NCI-H2107 (cell line): ENCODE measurements around the gene RUNX3.

Experiments
- DNase-seq: peaks from one replicate; lab custom pipeline; 2025; lab: John Stamatoyannopoulos, UW

Gene RUNX3

DNA sequence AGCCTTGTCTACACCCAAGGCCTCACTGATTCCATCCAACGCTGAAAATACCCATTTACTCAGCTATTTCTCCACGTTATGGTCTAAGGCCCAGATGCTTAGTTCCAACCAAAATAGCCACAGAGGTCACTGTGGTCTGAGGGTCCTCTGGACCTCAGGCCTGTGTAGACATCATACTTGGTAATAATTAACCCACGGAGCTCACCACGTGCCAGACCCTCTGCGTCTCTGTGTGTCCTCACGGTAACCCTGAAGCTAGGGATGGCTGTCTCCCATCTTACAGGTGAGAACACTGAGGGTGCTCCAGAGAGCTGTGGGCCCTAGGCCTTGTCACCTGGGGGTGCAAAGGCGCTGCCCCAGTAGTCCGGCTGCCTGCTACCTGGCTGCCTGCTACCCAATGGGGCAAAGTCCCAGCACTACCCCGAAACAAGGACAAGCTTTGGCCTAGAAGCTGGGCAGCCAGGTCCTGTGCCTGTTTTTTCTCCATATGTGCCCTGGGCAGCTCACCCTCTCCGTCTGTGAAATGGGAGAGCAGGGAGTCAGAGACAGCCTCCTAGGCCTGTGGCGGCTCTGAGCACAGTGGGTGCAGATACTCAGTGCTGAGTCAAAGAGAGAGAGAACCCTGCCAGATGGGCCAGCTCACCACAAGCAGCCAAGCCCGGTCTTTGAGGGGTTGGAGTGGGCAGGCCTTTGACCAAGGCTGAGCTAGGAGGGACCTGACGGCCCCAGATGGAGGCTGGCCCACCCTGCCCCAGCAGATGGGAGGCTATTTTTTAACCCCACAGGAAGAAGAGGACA lies 17.0 kb upstream of the RUNX3 start:
- DNase-seq = no peak

DNA sequence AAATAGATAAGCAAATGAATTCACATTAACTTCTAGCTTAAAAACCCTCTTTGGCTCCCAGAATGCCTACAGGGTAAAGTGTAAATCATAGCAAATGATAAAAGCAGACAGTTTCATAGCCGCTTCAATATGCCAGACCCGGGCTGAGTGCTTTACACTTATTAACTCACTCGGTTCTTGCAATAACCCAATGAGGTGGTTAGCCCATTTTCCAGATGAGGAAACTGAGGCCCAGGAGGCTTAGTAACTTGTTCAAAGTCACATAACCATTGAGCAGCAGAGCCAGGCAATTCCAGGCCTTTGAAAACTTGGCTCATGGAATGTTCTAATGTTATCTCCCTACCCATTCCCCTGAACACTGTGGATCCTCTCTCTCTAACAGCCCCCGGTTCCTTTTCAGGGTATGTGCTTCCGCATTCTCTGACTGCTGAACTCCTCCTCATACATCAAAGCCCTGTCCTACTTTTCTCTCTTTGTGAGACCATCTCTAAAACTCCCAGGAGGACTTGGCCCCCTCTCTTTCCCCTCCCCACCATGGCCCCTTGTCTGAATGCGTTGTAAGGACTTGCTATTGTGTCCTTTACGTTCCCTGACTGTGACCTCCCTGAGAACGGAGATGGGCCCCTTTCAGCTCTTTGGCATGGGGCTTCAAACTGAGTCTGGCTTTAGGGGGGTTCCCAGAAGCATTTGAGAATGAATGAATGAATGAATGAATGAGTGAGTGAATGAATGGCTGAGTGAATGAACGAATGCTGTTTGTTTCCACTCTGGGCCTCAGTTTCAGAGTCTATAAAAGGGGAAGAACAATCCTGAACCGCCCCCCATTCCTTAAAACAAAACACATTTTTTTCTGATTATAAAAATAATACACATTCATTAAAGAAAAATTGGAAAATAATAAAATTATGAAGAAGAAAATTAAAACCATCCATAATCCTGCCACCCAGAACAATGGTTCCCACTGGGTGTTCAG lies 15.6 kb upstream of the RUNX3 start:
- no peak for DNase-seq

GRCh38 chr1:24944318-24944717 lies 14.2 kb upstream of the RUNX3 start:
- DNase-seq = no peak

DNA sequence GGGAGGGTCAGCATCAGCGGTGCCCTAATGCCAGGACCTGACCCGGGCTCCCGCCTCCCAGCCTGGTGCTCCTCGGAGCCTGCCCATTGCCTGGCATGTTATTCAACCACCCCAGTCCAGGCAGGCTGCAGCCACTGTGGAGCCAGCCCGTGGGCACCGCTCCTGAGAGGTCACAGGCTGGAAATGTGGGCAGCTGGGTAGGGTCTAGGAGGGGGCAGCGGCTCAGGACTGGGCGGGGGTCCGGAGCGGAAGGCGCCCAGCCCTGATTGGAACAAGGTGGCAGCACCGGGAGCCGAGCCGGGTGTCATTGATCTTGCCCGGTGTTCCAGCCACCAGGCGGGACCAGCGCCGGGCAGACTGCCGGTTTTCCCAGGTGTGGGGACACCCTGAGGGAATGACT lies 12.7 kb upstream of the RUNX3 start:
- no peak for DNase-seq

GRCh38 chr1:24941564-24941963 lies 11.5 kb upstream of the RUNX3 start:
- DNase-seq = no peak

- DNase-seq = no peak
These were observed 10.2 kb upstream of the RUNX3 start for GRCh38 chr1:24940231-24940630.

GRCh38 chr1:24939675-24940193 lies 9.7 kb upstream of the RUNX3 start:
- no peak for DNase-seq

GRCh38 chr1:24939040-24939674 lies 9.1 kb upstream of the RUNX3 start:
- DNase-seq = no peak

GRCh38 chr1:24938276-24938675 lies 8.2 kb upstream of the RUNX3 start:
- no peak for DNase-seq

- no peak for DNase-seq
These were observed 6.6 kb upstream of the RUNX3 start for GRCh38 chr1:24936684-24937083.

DNA sequence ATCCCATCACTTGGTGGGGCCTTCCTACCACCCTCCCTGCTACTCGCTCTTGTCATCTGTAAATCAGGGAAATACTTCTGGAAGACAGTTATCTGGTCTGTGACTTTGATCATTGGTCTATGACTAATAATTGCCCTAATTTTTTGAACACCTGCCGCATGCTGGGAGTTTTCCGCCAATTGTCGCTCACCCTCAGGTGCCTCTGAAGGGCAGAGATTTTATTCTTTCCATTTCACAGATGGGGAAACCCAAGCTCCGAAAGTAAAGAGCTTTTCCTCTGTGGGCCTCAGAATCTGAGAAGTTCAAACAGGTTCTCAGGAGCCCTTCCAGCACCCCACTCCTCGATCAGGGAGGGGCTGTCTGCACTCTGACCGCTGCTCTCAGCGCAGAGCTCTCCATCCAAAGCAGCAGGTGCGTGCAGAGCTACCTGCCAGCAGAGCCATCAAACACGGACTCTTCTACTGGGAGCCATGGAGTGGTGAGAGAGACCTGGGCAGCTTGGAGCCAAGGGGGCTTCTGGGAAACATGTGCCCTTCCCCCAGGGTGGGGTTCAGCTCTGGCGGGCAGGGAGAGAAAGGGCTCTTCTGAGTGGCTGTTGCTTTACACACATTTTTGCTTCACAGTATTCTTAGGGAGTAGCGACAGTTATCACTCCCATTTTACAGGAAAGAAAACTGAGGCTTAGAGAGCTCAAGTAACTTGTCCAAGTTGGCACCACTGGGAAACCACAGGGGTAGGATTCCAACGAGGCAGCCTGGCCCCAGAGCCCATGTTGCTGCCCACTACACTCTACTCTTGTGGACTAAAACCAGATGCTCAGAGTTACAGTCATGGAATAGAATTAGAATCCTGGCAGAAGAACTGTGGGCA lies 5.8 kb upstream of the RUNX3 start:
- DNase-seq = no peak

DNA sequence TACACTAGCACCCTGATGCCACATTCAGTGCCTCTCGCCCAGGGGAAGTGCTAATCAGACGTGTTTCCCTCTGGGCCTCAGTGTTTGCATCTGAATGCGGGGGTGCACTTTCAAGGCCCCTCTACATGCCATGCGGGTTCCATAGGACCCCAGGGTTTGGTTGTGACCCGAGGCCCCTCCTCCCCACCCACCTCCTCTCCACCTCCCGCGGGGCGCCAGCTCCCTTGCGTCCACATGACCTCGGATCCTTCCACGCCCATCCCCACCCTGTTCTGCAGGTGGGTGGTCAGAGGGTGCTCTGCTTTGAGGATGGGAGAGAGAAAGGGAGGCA lies 5.1 kb upstream of the RUNX3 start:
- no peak for DNase-seq

- no peak for DNase-seq
These were observed 4.5 kb upstream of the RUNX3 start for GRCh38 chr1:24934310-24935195.

- DNase-seq = no peak
These were observed 3.4 kb upstream of the RUNX3 start for GRCh38 chr1:24933468-24933867.

GRCh38 chr1:24932725-24933294 lies 2.7 kb upstream of the RUNX3 start:
- DNase-seq = no peak

DNA sequence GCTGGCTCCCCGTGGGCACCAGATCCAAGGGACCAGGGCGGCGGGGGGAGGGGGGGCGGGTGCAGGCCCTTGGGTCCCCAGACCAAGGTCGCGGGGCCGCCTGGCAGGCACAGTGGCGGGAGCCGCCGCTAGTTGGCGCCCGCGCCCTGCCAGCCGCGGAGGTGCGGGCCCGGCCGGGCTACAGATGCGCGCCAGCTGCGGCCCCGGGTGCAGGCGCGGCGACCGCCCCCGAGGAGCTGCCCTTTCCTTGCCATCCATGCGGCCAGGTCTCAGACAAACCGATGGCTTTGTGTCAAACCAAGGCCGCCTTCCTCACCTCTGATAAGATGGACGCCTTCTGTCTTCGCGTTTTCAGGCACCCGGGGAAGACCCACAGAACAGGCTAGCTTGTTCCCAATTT lies 2.2 kb upstream of the RUNX3 start:
- DNase-seq = no peak

GRCh38 chr1:24931468-24932231 lies 1.6 kb upstream of the RUNX3 start:
- DNase-seq = no peak

GRCh38 chr1:24931146-24931467 lies 1.0 kb upstream of the RUNX3 start:
- DNase-seq = no peak
